Smooth muscle cell (in vitro differentiated cells): ENCODE data around the gene CD3E. TPM values are rescaled to one million over a fixed set of nuclear protein-coding genes. Genes with fewer than 3 reads are reported as not detected.

Experiments
- DNase-seq: peaks from one replicate; lab custom pipeline; 2025; ENCODE audit not compliant: unreplicated experiment; lab: John Stamatoyannopoulos, UW
- H2AFZ ChIP-seq: fragments of 200-600 bp; sonication (generic); 2 replicates; pipeline ENCODE4 v1.6.0; 2016; ENCODE audit warnings: antibody characterized with exemption, low read depth, mild to moderate bottlenecking
- H3F3A ChIP-seq: fragments of 200-600 bp; sonication (generic); 2 replicates; pipeline ENCODE4 v1.6.0; 2017; ENCODE audit warnings: antibody characterized with exemption, low read depth
- H3K27ac ChIP-seq: fragments of 200-600 bp; sonication (generic); 2 replicates; pipeline ENCODE4 v1.5.1; 2016; ENCODE audit warnings: low read depth, mild to moderate bottlenecking
- H3K27me3 ChIP-seq: fragments of 200-600 bp; sonication (generic); 2 replicates; pipeline ENCODE4 v1.6.1; 2016; ENCODE audit warnings: low read depth, mild to moderate bottlenecking
- H3K36me3 ChIP-seq: fragments of 200-600 bp; sonication (generic); 2 replicates; pipeline ENCODE4 v1.5.1; 2016; ENCODE audit warnings: low read depth
- H3K4me1 ChIP-seq: fragments of 200-600 bp; sonication (generic); 2 replicates; pipeline ENCODE4 v1.5.1; 2016; ENCODE audit warnings: low read depth
- H3K4me2 ChIP-seq: fragments of 200-600 bp; sonication (generic); 2 replicates; pipeline ENCODE4 v1.6.0; 2016; ENCODE audit warnings: mild to moderate bottlenecking
- H3K4me3 ChIP-seq: fragments of 200-600 bp; sonication (generic); 2 replicates; pipeline ENCODE4 v1.5.1; 2016; ENCODE audit warnings: mild to moderate bottlenecking
- H3K79me2 ChIP-seq: fragments of 200-600 bp; sonication (generic); 2 replicates; pipeline ENCODE4 v1.6.0; 2016; ENCODE audit warnings: low read depth, mild to moderate bottlenecking
- H3K9ac ChIP-seq: fragments of 200-600 bp; sonication (generic); 2 replicates; pipeline ENCODE4 v1.6.0; 2016; ENCODE audit warnings: low read depth
- H3K9me3 ChIP-seq: fragments of 200-600 bp; sonication (generic); replicated peaks from 2 replicates; pipeline ENCODE4 v1.5.1; 2016; ENCODE audit warnings: low read depth
- H4K20me1 ChIP-seq: fragments of 200-600 bp; sonication (generic); 2 replicates; pipeline ENCODE4 v1.6.0; 2016; ENCODE audit warnings: low read depth
- CTCF ChIP-seq: fragments of 200-600 bp; sonication (generic); IDR thresholded peaks from 2 replicates; pipeline ENCODE4 v1.5.1; 2017; ENCODE audit warnings: borderline replicate concordance, mild to moderate bottlenecking, antibody characterized with exemption; ENCODE audit not compliant: insufficient read depth, poor library complexity, severe bottlenecking
- WGBS: methylation state at CpG from one replicate; pipeline ENCODE4 v1.1.7; 2016; ENCODE audit warnings: low lambda C conversion rate; 5-methylcytosine and 5-hydroxymethylcytosine counted together
- polyA plus RNA-seq: library from polyadenylated mRNA; unstranded; fragments of >200 nt; fragmentation: Nextera tagmentation; extraction: Ambion mirVana; gene quantifications from 2 replicates; pipeline ENCODE4 v1.2.1, GENCODE V29; 2016
- small RNA-seq: library from RNA; depleted of rRNA; stranded (forward); fragments of <200 nt; gene quantifications from one replicate; pipeline ENCODE3, GENCODE V24; 2014
- total RNA-seq: library from RNA; depleted of rRNA; stranded (reverse); fragments of >200 nt; gene quantifications from 2 replicates; pipeline ENCODE4 v1.2.3, GENCODE V29; 2014

Gene CD3E
- total and polyA plus RNA-seq, 2 experiments from 2014 or later, result not detected

- Histone ChIP-seq H3K27ac (no peak overlapping the region), H3K9ac (no peak overlapping the region), H3K36me3 (no peaks in the 10 kb centered on the region), H3F3A (peaks cover 7% of the 10 kb centered on the region), H3K27me3 (no peaks in the 10 kb centered on the region), H3K4me1 (peaks cover 9% of the 10 kb centered on the region), H2AFZ (peak overlapping the region; percentile 96), H4K20me1 (peaks cover 16% of the 10 kb centered on the region), H3K79me2 (peaks cover 31% of the 10 kb centered on the region), H3K4me2 (no peak overlapping the region), H3K4me3 (no peak overlapping the region), H3K9me3 (no peaks in the 10 kb centered on the region)
- TF ChIP-seq CTCF, result no peak
- no peak for DNase-seq
- 73% methylated on average over 3 of the region's 3 CpGs for WGBS
These were observed 53.5 kb downstream of the CD3E start for GRCh38 chr11:118358071-118358470.

- peak within 1 kb of the TSS; percentile 96 for H2AFZ ChIP-seq
- H3K79me2 ChIP-seq, result peaks cover 37% of the 10 kb centered on the region
- H3K27ac ChIP-seq, result peak within 1 kb of the TSS; percentile 34
- DNase-seq, result peak; percentile 45
- H3K4me1 ChIP-seq, result peaks cover 9% of the 10 kb centered on the region
- WGBS, result 8% methylated on average over 33 of the region's 33 CpGs
- H3K9ac ChIP-seq, result peak within 1 kb of the TSS; percentile 89
- no peaks in the 10 kb centered on the region for H3K36me3 ChIP-seq
- peak within 1 kb of the TSS; percentile 89 for H3K4me2 ChIP-seq
- TF ChIP-seq CTCF, result no peak
- no peaks in the 10 kb centered on the region for H3K9me3 ChIP-seq
- peaks cover 7% of the 10 kb centered on the region for H3F3A ChIP-seq
- no peaks in the 10 kb centered on the region for H3K27me3 ChIP-seq
- H3K4me3 ChIP-seq, result peak within 1 kb of the TSS; percentile 73
- peaks cover 30% of the 10 kb centered on the region for H4K20me1 ChIP-seq
These were observed 54.9 kb downstream of the CD3E start, which contains the start of gene UBE4A for GRCh38 chr11:118359295-118359958. TSS of gene UBE4A (plus strand) at chr11:118359600. CDS start at chr11:118365081, 5,481 bp downstream.

GRCh38 chr11:118364956-118365615 lies 60.6 kb downstream of the CD3E start:
- Histone ChIP-seq H3K79me2 (peaks cover 32% of the 10 kb centered on the region), H3F3A (no peaks in the 10 kb centered on the region), H2AFZ (no peak overlapping the region), H3K4me1 (peaks cover 7% of the 10 kb centered on the region), H3K27me3 (no peaks in the 10 kb centered on the region), H3K9ac (no peak overlapping the region), H3K4me3 (no peak overlapping the region), H4K20me1 (peaks cover 30% of the 10 kb centered on the region), H3K9me3 (no peaks in the 10 kb centered on the region), H3K27ac (no peak overlapping the region), H3K4me2 (no peak overlapping the region), H3K36me3 (peaks cover 24% of the 10 kb centered on the region)
- 97% methylated on average over 3 of the region's 3 CpGs for WGBS
- TF ChIP-seq CTCF, result no peak
- DNase-seq, result no peak

Small RNAs within 50 kb of the gene (small RNA-seq; reads per million reads assigned to genes)
- not detected for gene AP001582.1

Other genes with a start within 250 kb of the CD3E start
- gene TMPRSS4, start 227.7 kb upstream of the CD3E start, total RNA-seq, result 7.4 TPM in 1 of 2 replicates, not detected in the other
- not detected in 2 replicates for gene TMPRSS4, start 227.7 kb upstream of the CD3E start, polyA plus RNA-seq
- gene SMIM35, start 217.8 kb upstream of the CD3E start, total RNA-seq, result not detected in 2 replicates
- not detected in 2 replicates for gene SMIM35, start 217.8 kb upstream of the CD3E start, polyA plus RNA-seq
- gene SCN4B, start 151.9 kb upstream of the CD3E start, total RNA-seq, result not detected in 2 replicates
- gene SCN4B, start 151.9 kb upstream of the CD3E start, polyA plus RNA-seq, result not detected in 2 replicates
- gene SCN2B, start 128.1 kb upstream of the CD3E start, total RNA-seq, result 0.13 and 0.40 TPM in 2 replicates
- gene SCN2B, start 128.1 kb upstream of the CD3E start, polyA plus RNA-seq, result 0.22 and 0.31 TPM in 2 replicates
- gene JAML, start 79.7 kb upstream of the CD3E start, total RNA-seq, result not detected in 2 replicates
- gene JAML, start 79.7 kb upstream of the CD3E start, polyA plus RNA-seq, result not detected in 2 replicates
- 7.7 and 9.0 TPM in 2 replicates for gene MPZL3, start 52.4 kb upstream of the CD3E start, total RNA-seq
- 1.7 and 5.4 TPM in 2 replicates for gene MPZL3, start 52.4 kb upstream of the CD3E start, polyA plus RNA-seq
- 40.0 and 53.9 TPM in 2 replicates for gene MPZL2, start 40.4 kb upstream of the CD3E start, total RNA-seq
- gene MPZL2, start 40.4 kb upstream of the CD3E start, polyA plus RNA-seq, result 5.5 and 21.6 TPM in 2 replicates
- not detected in 2 replicates for gene CD3D, start 38.0 kb downstream of the CD3E start, total RNA-seq
- not detected in 2 replicates for gene CD3D, start 38.0 kb downstream of the CD3E start, polyA plus RNA-seq
- not detected in 2 replicates for gene CD3G, start 39.6 kb downstream of the CD3E start, total RNA-seq
- not detected in 2 replicates for gene CD3G, start 39.6 kb downstream of the CD3E start, polyA plus RNA-seq
- gene UBE4A, start 54.9 kb downstream of the CD3E start, total RNA-seq, result 52.4 and 62.1 TPM in 2 replicates
- 17.3 and 17.6 TPM in 2 replicates for gene UBE4A, start 54.9 kb downstream of the CD3E start, polyA plus RNA-seq
- 59.2 and 80.5 TPM in 2 replicates for gene ATP5MG, start 96.9 kb downstream of the CD3E start, total RNA-seq
- 428 and 479 TPM in 2 replicates for gene ATP5MG, start 96.9 kb downstream of the CD3E start, polyA plus RNA-seq
- 26.6 and 27.8 TPM in 2 replicates for gene KMT2A, start 131.8 kb downstream of the CD3E start, total RNA-seq
- 15.5 and 19.6 TPM in 2 replicates for gene KMT2A, start 131.8 kb downstream of the CD3E start, polyA plus RNA-seq
- gene TTC36, start 222.7 kb downstream of the CD3E start, total RNA-seq, result 4.6 TPM in 1 of 2 replicates, not detected in the other
- gene TTC36, start 222.7 kb downstream of the CD3E start, polyA plus RNA-seq, result 0.31 and 1.5 TPM in 2 replicates
- gene TMEM25, start 226.5 kb downstream of the CD3E start, total RNA-seq, result 21.1 and 48.1 TPM in 2 replicates
- gene TMEM25, start 226.5 kb downstream of the CD3E start, polyA plus RNA-seq, result 23.9 and 27.5 TPM in 2 replicates